CD4-positive, alpha-beta T cell treated with Interferon alpha-2 for 1 hour (primary cell): Measurements from ENCODE around the gene MYPOP.
"Not testable (repeated sequence)": the region's sequence is repeated elsewhere in the genome, so short reads cannot be mapped to it uniquely, and the experiment has no call there.

Source experiments
- DNase-seq, 2 donors: peaks; one replicate each; pipeline ENCODE4 v3.0.0-alpha.2; 2020 to 2022

MYPOP gene

DNA sequence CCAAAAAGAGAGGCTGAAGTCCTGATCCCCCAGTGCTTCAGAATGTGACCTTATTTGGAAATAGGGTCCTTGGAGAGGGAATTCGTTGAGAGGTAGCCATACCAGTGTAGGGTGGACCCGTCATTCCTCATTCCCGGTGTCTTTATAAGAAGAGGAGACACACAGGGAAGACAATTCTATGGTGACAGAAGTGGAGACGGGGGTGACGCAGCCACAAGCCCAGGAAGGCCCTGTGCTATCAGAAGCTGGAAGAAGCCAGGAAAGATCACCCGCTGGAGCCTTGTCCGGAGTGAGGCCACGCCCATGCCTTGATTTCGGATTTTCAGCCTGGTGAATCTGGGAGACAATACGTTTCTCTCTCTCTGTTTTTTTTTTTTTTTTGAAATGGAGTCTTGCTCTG, 2.6 kb upstream of the MYPOP start:
- no peak for DNase-seq

- peak; percentile 99 for DNase-seq
Observed at GRCh38 chr19:45902651-45903625, 525 bp upstream of the MYPOP start.

DNA sequence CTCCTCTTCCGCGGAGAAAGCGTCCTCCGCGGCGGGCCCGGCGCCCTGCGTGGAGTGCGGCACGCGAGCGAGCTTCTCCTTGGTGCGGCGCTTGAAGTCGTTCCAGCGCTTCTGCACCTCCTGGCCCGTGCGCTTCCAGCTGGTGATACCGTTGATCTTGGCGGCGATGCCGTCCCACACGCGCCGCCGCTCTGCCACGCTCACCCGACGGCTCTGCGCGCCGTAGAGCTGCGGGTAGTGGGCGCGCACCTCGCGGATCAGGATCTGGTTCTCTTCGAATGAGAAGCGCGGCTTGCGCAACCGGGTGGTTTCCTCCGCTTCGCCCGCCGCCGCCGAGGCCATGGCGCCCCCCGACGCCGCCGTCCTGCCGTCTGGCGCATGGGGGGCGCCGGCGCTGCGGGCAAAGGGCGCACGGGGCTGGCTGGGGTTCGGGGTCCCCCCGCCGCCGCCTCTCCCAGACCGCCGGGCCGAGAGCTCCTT, 941 bp downstream of the MYPOP start:
- DNase-seq, result peak; percentile 22 to 41

GRCh38 chr19:45900738-45901431, 1.5 kb downstream of the MYPOP start:
- DNase-seq, result no peak

GRCh38 chr19:45899919-45900589, 2.4 kb downstream of the MYPOP start:
- DNase-seq, result no peak

- DNase-seq, result no peak
Observed at GRCh38 chr19:45899253-45899652, 3.2 kb downstream of the MYPOP start.

- no peak for DNase-seq
Observed at GRCh38 chr19:45897261-45897812, 5.1 kb downstream of the MYPOP start.

DNA sequence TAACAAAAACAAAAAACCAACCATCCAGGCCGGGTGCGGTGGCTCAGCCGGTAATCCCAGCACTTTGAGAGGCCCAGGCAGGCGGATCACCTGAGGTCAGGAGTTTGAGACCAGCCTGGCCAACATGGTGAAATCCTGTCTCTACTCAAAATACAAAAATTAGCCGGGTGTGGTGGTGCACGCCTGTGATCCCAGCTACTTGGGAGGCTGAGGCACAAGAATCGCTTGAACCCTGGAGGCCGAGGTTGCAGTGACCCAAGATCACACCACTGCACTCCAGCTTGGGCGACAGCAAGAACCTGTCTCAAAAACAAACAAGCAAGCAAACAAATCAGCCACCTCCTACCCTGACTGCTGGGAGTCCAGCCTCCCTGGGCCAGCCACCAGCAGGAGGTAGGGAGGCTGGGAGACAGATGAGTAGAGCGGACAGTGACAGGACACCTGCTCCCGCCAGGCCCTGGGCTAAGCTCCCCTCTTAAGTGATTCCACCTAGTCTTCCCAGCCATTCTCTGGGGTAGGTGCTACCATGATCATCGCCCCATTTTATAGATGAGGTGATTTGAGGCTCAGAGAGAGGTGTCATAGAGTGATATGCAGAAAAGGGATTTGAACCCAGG, 6.3 kb downstream of the MYPOP start:
- DNase-seq, result not testable (repeated sequence)

GRCh38 chr19:45895519-45895972, 6.9 kb downstream of the MYPOP start:
- DNase-seq, result no peak

DNA sequence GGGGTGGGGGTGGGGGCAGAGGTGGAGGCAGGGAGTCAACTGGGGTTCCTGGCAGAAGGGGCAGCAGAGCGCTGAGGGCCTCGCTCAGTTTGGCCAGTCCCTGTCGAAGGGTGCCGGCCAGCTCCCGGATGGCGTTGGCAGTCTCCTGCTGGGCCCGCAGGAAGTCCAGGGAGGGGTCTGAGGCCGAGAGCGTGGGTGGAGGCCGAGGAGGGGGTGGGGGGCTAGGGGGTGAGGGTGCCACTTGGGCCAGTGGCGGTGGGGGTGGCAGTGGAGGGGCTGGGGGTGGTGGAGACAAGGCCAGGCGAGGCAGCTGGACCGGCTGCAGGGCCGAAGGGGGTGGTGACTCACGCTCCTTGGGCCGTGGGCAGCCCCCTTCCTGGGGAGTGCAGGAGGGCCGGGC, 11.5 kb downstream of the MYPOP start:
- DNase-seq, result no peak

DNA sequence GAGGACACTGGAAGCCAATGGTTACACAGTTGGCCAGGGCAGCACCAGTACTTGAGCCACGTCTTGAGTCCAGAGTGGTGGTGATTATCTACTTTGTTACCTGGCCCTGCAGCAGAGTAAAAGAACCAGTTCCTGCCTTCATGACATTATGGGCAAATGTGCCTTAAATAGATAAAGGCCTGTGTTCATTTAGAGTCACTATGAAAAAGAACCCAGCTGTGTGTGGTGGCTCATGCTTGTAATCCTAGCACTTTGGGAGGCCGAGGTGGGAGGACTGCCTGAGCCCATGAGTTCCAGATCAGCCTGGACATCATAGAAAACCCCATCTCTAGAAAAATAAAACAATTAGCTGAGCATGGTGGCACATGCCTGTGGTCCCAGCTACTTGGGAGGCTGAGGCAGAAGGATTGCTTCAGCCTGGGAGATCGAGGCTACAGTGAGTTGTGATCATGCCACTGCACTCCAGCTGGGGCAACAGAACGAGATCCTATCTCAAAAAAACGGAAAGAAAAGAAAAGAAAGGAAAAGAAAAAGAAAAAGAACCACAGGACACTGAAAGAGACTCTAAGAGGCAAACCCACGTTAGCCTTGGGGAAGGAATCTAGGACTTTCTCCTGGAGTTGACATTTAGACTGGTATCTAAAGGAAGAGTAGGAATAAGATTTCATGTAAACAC, 13.1 kb downstream of the MYPOP start:
- DNase-seq, result no peak

- no peak for DNase-seq
Observed at GRCh38 chr19:45887200-45887710, 15.2 kb downstream of the MYPOP start.

- DNase-seq, result peak; percentile 90 to 94
Observed at GRCh38 chr19:45886427-45887199, 15.8 kb downstream of the MYPOP start.

GRCh38 chr19:45885556-45886426, 16.6 kb downstream of the MYPOP start, which contains the start of gene IRF2BP1:
TSS of gene IRF2BP1 (minus strand) at chr19:45886141. CDS start at chr19:45885774, 367 bp downstream.
- peak; percentile 91 to 93 for DNase-seq

DNA sequence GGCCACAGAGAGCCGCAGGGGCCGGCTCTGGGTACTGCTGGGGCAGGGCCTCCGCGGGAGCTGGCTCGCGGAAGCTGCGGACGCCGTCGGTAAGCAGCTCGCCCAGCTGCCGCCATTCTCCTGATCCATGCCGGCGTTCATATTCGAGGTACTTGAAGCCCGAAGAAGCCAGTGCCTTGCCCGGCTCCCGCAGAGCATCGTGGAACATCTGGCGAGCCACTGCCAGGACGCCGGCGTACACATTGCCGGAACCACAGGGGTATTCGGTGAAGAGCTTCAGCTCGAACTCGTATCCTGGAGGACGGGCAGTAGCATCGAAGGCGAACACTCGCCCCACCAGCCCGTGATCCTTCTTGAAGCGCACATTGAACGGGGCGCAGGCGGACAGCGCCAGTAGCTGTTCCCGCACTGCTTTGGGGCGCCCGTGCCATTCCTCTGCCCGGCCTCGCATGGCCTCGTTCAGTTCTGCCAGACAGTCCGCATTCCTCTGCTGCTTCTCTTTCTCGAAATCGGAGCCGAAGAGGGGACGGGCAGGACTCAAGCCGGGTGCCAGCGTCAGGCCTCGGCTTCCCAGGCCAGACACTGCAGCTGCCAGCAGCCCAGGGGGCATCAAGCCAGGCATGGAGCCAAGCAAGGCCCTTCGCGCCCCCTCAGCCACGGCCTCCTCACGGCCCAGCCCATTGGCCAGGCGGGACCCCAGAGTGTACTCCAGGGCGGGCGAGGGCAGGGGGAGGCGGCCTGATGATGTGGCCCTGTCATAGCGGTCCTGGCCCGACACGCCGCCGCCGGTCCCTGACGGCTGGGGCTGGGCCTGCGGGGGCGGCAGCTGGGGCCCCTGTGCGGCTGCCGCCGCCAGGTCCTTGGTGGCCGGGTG, 17.5 kb downstream of the MYPOP start:
- DNase-seq, result no peak

- no peak for DNase-seq
Observed at GRCh38 chr19:45883881-45884681, 18.3 kb downstream of the MYPOP start.

DNA sequence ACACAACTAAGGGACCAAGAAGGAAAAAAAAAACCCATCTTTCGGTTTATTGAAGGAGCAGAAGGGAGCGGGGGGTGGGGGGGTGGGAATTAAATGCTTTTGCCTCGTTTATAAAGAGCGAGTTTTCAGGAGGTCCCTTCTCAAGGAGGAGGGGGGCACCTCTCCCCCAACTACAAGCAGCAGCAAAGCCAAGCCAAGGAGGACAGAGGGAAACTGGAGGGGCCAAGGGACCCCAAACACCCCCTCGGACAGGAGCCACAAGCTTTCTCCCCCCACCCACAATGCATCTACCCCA, 18.9 kb downstream of the MYPOP start:
- no peak for DNase-seq
